ENCODE measurements around the gene LRMDA.

Gene LRMDA

DNA sequence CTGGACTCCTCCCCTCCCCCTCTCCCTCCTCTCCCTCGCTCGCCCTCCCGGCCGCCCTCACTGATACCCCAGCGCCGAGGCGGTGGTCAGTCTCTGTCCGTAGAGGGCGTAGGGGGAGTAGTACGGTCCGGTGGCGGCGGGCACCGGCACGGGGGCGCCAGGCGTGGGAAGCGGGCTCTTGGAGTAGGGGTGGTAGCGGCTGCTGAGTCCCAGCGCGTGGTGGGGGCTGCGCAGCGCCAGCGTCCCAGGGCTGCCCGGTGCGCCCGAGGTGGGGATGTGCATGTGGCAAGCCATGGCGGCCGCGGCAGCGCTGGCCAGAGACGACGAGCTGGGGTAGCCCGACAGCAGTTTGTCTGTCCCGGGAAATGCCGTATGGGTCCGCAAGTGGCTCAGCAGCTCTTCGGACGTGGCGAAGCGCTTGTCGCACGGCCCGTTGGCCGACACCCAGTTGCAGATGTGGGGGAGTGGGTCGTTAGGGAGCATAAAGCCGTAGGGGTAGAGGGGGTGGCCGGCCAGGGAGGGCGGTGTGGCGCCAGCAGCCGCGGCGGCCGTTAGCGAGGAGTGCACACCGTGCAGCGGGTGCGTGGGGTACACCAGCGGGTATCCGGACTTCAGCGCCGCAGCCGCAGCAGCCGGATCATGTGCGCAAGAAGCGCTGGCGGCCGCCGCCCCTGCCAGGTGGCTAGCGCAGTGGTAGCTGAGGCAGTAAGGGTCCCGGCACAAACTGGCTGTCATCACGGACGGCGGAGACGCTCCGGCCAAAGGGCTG, 32.5 kb upstream of the LRMDA start:
- DNase-seq (ENCODE audit: low read depth), result no peak
- H3K4me3 ChIP-seq (ENCODE audit: low read depth, low read length), result no peak overlapping the region
- TF ChIP-seq, protein P1, sequence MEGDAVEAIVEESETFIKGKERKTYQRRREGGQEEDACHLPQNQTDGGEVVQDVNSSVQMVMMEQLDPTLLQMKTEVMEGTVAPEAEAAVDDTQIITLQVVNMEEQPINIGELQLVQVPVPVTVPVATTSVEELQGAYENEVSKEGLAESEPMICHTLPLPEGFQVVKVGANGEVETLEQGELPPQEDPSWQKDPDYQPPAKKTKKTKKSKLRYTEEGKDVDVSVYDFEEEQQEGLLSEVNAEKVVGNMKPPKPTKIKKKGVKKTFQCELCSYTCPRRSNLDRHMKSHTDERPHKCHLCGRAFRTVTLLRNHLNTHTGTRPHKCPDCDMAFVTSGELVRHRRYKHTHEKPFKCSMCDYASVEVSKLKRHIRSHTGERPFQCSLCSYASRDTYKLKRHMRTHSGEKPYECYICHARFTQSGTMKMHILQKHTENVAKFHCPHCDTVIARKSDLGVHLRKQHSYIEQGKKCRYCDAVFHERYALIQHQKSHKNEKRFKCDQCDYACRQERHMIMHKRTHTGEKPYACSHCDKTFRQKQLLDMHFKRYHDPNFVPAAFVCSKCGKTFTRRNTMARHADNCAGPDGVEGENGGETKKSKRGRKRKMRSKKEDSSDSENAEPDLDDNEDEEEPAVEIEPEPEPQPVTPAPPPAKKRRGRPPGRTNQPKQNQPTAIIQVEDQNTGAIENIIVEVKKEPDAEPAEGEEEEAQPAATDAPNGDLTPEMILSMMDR (IDR thresholded peaks at IDR 0.05; ENCODE audit: insufficient read depth, low read depth, low read length, missing control alignments), result no peak

DNA sequence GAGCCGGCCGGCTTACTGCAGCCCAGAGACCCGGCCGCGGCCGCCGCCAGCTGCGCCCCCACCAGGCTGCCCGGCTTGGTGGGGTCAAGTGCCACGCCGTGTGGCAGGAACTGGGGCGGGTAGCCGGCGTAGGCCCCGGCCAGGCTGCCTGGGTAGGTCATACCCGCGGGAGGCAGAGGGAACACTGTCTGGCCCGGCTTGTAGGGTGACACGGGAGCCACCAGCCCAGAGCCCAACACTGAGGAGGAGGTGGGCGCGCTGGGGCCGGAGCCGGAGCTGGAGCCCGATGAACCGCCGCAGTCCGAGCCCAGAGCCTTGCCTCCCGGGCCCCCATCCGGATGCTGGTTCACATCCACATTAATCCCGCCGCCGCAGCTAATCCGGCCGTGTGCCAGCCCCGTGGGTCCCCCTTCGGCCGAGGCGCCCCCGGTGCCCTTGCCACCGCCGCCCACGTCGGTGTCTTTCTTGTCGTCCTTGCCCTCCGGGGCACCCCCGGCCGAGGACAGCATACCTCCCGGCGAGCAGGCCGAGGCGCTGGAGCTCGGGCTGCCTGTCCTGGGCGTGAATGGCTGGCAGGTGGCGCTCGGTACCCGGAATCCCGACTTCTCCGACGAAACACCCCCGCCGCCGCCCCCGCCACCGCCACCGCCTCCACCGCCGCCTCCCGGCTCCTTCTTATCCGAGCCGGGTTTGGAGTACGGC, 31.8 kb upstream of the LRMDA start:
- peak; percentile 71 for DNase-seq (ENCODE audit: low read depth)
- TF ChIP-seq, protein P1 (IDR thresholded peaks at IDR 0.05; ENCODE audit: insufficient read depth, low read depth, low read length, missing control alignments), result peak; percentile 59
- H3K4me3 ChIP-seq (ENCODE audit: low read depth, low read length), result peak overlapping the region; percentile 66

DNA sequence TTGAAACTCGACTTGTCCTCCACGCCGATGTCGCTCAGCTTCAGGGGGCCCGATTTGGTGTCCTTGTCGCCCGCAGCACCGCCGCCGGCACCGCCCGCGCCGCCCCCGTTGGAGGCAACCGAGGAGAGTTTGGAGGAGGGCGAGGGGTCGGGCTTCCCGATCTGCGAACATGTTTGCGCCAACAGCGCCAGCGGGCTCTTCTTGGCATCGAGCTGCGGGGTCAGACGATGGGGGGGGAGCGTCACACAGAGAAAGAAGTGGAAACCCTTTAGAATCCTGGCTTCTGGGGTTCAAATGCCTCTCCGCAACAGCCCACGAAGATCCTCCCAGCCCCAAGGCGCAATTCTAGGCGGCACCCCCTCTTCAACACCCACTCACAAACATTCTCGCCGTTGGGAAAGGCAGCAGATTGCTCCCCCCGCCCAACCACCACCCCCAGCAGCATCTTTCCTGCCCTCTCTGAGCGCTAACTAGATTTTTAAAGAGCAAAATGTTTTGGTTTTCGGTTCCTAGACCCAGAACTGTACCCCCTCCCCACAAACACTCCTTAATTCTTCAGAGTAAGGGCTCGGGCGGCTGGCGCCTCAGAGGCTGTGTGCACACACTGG, 31.2 kb upstream of the LRMDA start:
- peak overlapping the region; percentile 66 for H3K4me3 ChIP-seq (ENCODE audit: low read depth, low read length)
- TF ChIP-seq, protein P1 (IDR thresholded peaks at IDR 0.05; ENCODE audit: insufficient read depth, low read depth, low read length, missing control alignments), result no peak
- no peak for DNase-seq (ENCODE audit: low read depth)

DNA sequence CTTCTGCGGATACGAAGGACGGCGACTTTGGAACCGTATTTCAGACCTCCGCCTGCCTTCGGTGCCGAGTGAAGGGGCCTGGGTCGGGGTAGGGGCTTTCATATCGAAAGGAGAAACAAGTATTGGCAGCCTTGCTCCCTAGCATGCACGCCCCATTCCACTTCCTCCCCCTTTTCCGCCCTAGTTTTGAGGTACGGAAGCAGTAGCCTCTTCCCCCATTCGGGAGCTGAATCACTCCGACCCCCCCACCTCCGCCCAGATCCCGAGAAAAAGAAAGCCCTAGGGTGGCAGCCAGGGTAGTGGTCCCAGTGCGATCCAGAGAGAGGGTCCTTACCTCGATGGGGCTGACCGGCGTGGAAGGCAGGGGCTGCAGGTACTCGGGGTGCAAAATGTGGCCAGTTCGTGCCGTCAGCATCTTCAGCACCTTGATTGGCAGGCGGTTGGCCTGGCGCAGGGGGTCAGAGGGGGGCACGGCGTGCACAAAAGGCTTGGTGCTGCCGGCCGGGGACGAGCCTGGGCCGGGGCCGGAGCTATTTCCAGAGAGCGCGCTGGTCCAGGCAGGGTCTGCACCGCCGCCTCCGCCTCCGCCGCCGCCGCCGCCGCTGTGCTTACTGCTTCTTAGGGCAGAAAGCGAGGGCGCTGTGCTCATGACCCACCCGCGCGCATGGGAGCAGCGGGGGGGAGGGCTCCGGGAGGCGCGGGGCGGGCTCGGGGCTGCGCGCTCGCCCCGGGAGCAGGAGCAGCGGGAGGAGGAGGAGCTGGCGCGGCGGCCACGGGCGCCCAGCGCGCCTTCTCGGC, 30.5 kb upstream of the LRMDA start:
- peak; percentile 40 for DNase-seq (ENCODE audit: low read depth)
- H3K4me3 ChIP-seq (ENCODE audit: low read depth, low read length), result peak overlapping the region; percentile 66
- TF ChIP-seq, protein P1 (IDR thresholded peaks at IDR 0.05; ENCODE audit: insufficient read depth, low read depth, low read length, missing control alignments), result no peak

DNA sequence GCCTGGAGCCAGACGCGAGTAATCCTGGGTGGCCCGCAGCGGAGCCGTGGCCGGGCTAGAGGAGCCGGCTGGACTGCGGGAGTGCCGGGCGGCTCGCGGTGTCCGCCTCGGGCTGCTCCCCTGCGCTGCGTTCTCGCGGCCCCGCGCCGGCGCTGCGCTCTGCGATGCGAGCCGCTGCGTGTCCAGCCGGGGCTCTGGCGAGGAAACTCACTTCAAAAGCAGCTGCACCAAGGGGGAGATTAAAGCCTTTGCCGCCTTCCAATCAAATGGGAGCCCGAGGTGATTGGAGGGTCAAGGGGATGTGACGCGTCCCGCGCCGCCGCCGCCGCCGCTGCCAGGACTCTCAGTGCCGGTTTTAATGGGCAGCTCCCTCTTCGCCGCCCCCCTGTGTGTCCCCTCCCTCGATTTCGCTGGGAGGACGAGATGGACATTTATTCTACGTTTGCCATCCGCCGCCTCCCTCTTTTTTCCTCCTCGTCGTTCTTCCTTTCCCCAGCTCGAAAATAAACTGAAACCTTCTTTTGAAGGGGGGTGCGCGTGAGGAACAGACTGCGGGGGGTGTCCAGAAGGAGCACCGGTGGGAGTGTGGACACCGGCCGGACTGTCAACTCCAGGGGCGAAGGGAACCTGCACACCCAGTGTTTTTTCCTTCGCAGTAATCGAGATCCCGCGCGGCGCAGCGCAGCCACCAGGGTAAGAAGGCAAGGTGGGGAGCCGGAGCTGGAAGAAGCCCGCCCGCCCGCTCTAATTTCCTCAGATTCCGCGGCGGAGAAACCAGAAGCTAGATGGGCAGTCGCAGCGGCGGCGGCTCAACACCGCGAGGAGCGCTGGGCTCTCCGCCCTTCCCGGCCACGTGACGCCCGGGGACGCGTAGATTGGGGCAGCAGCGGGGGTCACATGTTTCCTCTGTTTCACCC, 29.6 kb upstream of the LRMDA start, which contains the start of gene ZNF503:
TSS of gene ZNF503 (minus strand) at position 196 of the 917 bp plus-strand sequence. CDS start 345 bp downstream, outside the sequence.
- peak within 1 kb of the TSS; percentile 66 for H3K4me3 ChIP-seq (ENCODE audit: low read depth, low read length)
- DNase-seq (ENCODE audit: low read depth), result peak; percentile 84

More for the DNA sequence above, 29.6 kb upstream of the LRMDA start, which contains the start of gene ZNF503:
- TF ChIP-seq, protein P1 (IDR thresholded peaks at IDR 0.05; ENCODE audit: insufficient read depth, low read depth, low read length, missing control alignments), result no peak
